ENCODE measurements around the gene EDAR.

- TF ChIP-seq, protein P1, sequence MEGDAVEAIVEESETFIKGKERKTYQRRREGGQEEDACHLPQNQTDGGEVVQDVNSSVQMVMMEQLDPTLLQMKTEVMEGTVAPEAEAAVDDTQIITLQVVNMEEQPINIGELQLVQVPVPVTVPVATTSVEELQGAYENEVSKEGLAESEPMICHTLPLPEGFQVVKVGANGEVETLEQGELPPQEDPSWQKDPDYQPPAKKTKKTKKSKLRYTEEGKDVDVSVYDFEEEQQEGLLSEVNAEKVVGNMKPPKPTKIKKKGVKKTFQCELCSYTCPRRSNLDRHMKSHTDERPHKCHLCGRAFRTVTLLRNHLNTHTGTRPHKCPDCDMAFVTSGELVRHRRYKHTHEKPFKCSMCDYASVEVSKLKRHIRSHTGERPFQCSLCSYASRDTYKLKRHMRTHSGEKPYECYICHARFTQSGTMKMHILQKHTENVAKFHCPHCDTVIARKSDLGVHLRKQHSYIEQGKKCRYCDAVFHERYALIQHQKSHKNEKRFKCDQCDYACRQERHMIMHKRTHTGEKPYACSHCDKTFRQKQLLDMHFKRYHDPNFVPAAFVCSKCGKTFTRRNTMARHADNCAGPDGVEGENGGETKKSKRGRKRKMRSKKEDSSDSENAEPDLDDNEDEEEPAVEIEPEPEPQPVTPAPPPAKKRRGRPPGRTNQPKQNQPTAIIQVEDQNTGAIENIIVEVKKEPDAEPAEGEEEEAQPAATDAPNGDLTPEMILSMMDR (IDR thresholded peaks at IDR 0.05; ENCODE audit: insufficient read depth, low read length) = no peak
- TF ChIP-seq POLR2AphosphoS5 (IDR thresholded peaks at IDR 0.05; ENCODE audit: low read depth) (no peak), REST (IDR thresholded peaks at IDR 0.05; ENCODE audit: insufficient replicate concordance, low read depth) (no peak), SPI1 (IDR thresholded peaks at IDR 0.05; ENCODE audit: borderline replicate concordance, low read depth) (no peak)
Measured at GRCh38 chr2:109030870-109031475, 42.0 kb upstream of the EDAR start.
